H1 (cell line): Measurements from ENCODE around the gene VPS52.
A peak's percentile ranks its signal among the peaks of the same experiment; 100 is the strongest.

Experiments
- EP300 ChIP-seq, 2 experiments: IDR thresholded peaks; 1 replicate in 1 of 2; 2 replicates in 1 of 2; pipeline ENCODE4 v1.6.1; 2011 to 2012; ENCODE audit warnings: low read depth in 2 of 2, low read length in 2 of 2, mild to moderate bottlenecking in 2 of 2, borderline replicate concordance in 1 of 2, inconsistent platforms in 1 of 2, moderate library complexity in 1 of 2
- HDAC6 ChIP-seq: IDR thresholded peaks from one replicate; pipeline ENCODE4 v1.7.1; 2012; ENCODE audit warnings: low read depth, mild to moderate bottlenecking, inconsistent platforms, low read length, moderate library complexity
- POLR2A ChIP-seq, 2 experiments: IDR thresholded peaks; 1 replicate in 1 of 2; 2 replicates in 1 of 2; pipeline ENCODE4 v1.6.1; 2011; ENCODE audit warnings: low read depth in 2 of 2, low read length in 2 of 2, mild to moderate bottlenecking in 2 of 2; ENCODE audit errors: control extremely low read depth in 1 of 2
- RAD21 ChIP-seq, 2 experiments: IDR thresholded peaks in 1 of 2; conservative IDR thresholded peaks in 1 of 2; 2 replicates each; pipeline ENCODE4 v1.6.1; 2011; ENCODE audit warnings: low read depth in 2 of 2, low read length in 2 of 2, improper control_type of control experiment in 1 of 2, inconsistent platforms in 1 of 2, mild to moderate bottlenecking in 1 of 2, moderate library complexity in 1 of 2
- SIN3A ChIP-seq, 2 experiments: IDR thresholded peaks in 1 of 2; conservative IDR thresholded peaks in 1 of 2; 2 replicates each; pipeline ENCODE4 v1.6.1; 2011 to 2012; ENCODE audit warnings: low read length in 2 of 2, improper control_type of control experiment in 1 of 2, low read depth in 1 of 2, mild to moderate bottlenecking in 1 of 2
- TAF7 ChIP-seq: optimal IDR thresholded peaks from 2 replicates; pipeline ENCODE3; 2011; ENCODE audit warnings: low read depth, mild to moderate bottlenecking, inconsistent platforms, low read length, moderate library complexity, borderline replicate concordance
- YY1 ChIP-seq: IDR thresholded peaks from 2 replicates; pipeline ENCODE4 v1.6.1; 2011; ENCODE audit warnings: low read depth, mild to moderate bottlenecking, low read length

- peak; percentile 99 for TF ChIP-seq YY1
- TF ChIP-seq HDAC6 = no peak
- peak; percentile 55 for TF ChIP-seq TAF7
- TF ChIP-seq POLR2A (IDR thresholded peaks at IDR 0.05; ENCODE audit: control extremely low read depth in 1 of 2, low read depth in 2 of 2, low read length in 2 of 2) = peak in 1 of 2 experiments; percentile 76; a peak in 2 of 3 replicates
- no peak for TF ChIP-seq RAD21 (IDR thresholded peaks at IDR 0.05 in 1 of 2, conservative IDR thresholded peaks at IDR 0.05 in 1 of 2; ENCODE audit: low read depth in 2 of 2, low read length in 2 of 2)
- no peak for TF ChIP-seq EP300 (IDR thresholded peaks at IDR 0.05; ENCODE audit: borderline replicate concordance in 1 of 2, low read depth in 2 of 2, low read length in 2 of 2)
- peak; percentile 81 to 97; a peak in 3 of 4 replicates for TF ChIP-seq SIN3A (conservative IDR thresholded peaks at IDR 0.05 in 1 of 2, IDR thresholded peaks at IDR 0.05 in 1 of 2; ENCODE audit: low read depth in 1 of 2, low read length in 2 of 2)
These were observed 17.5 kb upstream of the VPS52 start, which contains the start of the genes PFDN6 and WDR46 for GRCh38 chr6:33288921-33289783.
